Psoas muscle (tissue), 8 donors: ENCODE measurements around the gene RPAP3. TPM values are rescaled to one million over a fixed set of nuclear protein-coding genes. Genes with fewer than 3 reads are reported as not detected.

Experiments
- ATAC-seq, 4 donors: fragments of 200-7000 bp; cut with Tn5 transposase; one replicate each; pipeline ENCODE4 v1.9.1; 2020; ENCODE audit warnings: moderate library complexity in 3 of 4, mild to moderate bottlenecking in 2 of 4
- DNase-seq, 2 donors: peaks; one replicate each; pipeline ENCODE4 v3.0.0-alpha.2; 2020
- H3K27ac ChIP-seq: fragments of 200-600 bp; one replicate; pipeline ENCODE4 v1.8.0; 2022
- H3K27me3 ChIP-seq, 3 donors: fragments of 200-600 bp in 1 of 3; one replicate each; pipeline versions ENCODE4 v1.6.1 to v1.8.0; 2013 to 2022; ENCODE audit warnings: low read length in 2 of 3, mild to moderate bottlenecking in 2 of 3, moderate library complexity in 1 of 3; ENCODE audit not compliant: insufficient read depth in 3 of 3
- H3K36me3 ChIP-seq, 2 donors: fragments of 200-600 bp in 1 of 2; one replicate each; pipeline versions ENCODE4 v1.6.1 to v1.8.0; 2013 to 2022; ENCODE audit warnings: low read depth in 1 of 2, mild to moderate bottlenecking in 1 of 2, moderate library complexity in 1 of 2; ENCODE audit not compliant: insufficient read depth in 1 of 2
- H3K4me1 ChIP-seq: fragments of 200-600 bp; one replicate; pipeline ENCODE4 v1.8.0; 2022
- H3K4me3 ChIP-seq: fragments of 200-600 bp; one replicate; pipeline ENCODE4 v1.8.0; 2022; ENCODE audit warnings: mild to moderate bottlenecking
- H3K9me3 ChIP-seq: fragments of 200-600 bp; one replicate; pipeline ENCODE4 v1.8.0; 2022
- WGBS, 3 donors: extraction: QIAGEN DNeasy Blood & Tissue Kit; methylation state at CpG; one replicate each; pipeline versions ENCODE4 v1.1.6 to v1.1.7; 2013; 5-methylcytosine and 5-hydroxymethylcytosine counted together
- intact Hi-C, 2 donors: fragments of 100-400 bp; cut with DNase I; formaldehyde crosslinking; loops; one replicate each; pipeline versions ENCODE4 v1.11.0 to v1.14.2; 2022
- polyA plus RNA-seq, 3 donors: library from polyadenylated mRNA; stranded (reverse); fragments of 200-250 nt; gene quantifications; one replicate each; pipeline ENCODE4 v1.2.3, GENCODE V29; 2013
- total RNA-seq, 4 donors: library from RNA; stranded (reverse); fragmentation: NEBNext Ultra II Directional in 2 of 4; extraction: Animal tissue kit (Norgen Biotek cat#: 25700) in 2 of 4; gene quantifications; one replicate each; pipeline versions ENCODE4 v1.2.1 to v1.2.4, GENCODE V29; 2021 to 2023
- TF ChIP-seq, protein P1 (sequence below): fragments of 200-600 bp; IDR thresholded peaks from one replicate; pipeline ENCODE4 v1.8.0; 2022; ENCODE audit warnings: antibody characterized with exemption
- donor health status: healthy with polysubstance abuse.
- donor health status: DM: no; HTN: no; CAD: no; lungs with moderate emphysema.
- donor health status: Bipolar disorder and iron deficiency.
- donor health status: healthy.
- donor health status: DM: yes; HTN: yes; CAD: no.
- donor health status: DM: no; HTN: no; CAD: no.
- donor health status: DM: no; HTN: no; CAD: no.
- donor health status: DM: yes; HTN: yes; CAD: no.

The RPAP3 gene
- total and polyA plus RNA-seq, 7 donors, result 18.8 to 43.2 (median 26.4) TPM

DNA sequence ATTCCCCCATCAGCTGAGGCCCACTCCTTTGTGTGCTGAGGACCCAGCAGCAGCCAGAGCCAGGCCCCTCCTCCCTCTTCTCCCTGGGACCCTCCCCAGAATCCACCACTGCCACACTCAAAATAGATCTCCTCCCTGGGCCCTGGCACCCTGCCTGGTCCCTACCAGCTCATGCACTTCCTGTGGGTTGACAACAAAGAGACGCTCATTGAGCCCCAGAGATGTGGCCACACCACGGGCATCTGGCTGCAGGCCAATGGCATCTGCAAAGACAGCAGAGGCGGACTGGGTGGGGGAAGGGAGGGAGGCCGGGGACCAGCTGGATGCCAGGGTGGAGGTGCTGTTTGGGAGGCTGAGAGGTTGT lies 35.5 kb upstream of the RPAP3 start:
- H3K4me1 ChIP-seq, result peaks cover 17% of the 10 kb centered on the region
- no peaks in the 10 kb centered on the region for H3K27me3 ChIP-seq
- WGBS, 3 donors, result 21 to 23% (median 21%) methylated on average over 4 of the region's 4 CpGs
- H3K4me3 ChIP-seq, result no peak overlapping the region
- H3K9me3 ChIP-seq, result no peaks in the 10 kb centered on the region
- intact Hi-C loops, result no loop called here
- TF ChIP-seq, protein P1, sequence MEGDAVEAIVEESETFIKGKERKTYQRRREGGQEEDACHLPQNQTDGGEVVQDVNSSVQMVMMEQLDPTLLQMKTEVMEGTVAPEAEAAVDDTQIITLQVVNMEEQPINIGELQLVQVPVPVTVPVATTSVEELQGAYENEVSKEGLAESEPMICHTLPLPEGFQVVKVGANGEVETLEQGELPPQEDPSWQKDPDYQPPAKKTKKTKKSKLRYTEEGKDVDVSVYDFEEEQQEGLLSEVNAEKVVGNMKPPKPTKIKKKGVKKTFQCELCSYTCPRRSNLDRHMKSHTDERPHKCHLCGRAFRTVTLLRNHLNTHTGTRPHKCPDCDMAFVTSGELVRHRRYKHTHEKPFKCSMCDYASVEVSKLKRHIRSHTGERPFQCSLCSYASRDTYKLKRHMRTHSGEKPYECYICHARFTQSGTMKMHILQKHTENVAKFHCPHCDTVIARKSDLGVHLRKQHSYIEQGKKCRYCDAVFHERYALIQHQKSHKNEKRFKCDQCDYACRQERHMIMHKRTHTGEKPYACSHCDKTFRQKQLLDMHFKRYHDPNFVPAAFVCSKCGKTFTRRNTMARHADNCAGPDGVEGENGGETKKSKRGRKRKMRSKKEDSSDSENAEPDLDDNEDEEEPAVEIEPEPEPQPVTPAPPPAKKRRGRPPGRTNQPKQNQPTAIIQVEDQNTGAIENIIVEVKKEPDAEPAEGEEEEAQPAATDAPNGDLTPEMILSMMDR, result no peak
- H3K27ac ChIP-seq, result no peak overlapping the region
- peak; percentile 76 to 86 for DNase-seq
- ATAC-seq, result no peak
- no peaks in the 10 kb centered on the region for H3K36me3 ChIP-seq

DNA sequence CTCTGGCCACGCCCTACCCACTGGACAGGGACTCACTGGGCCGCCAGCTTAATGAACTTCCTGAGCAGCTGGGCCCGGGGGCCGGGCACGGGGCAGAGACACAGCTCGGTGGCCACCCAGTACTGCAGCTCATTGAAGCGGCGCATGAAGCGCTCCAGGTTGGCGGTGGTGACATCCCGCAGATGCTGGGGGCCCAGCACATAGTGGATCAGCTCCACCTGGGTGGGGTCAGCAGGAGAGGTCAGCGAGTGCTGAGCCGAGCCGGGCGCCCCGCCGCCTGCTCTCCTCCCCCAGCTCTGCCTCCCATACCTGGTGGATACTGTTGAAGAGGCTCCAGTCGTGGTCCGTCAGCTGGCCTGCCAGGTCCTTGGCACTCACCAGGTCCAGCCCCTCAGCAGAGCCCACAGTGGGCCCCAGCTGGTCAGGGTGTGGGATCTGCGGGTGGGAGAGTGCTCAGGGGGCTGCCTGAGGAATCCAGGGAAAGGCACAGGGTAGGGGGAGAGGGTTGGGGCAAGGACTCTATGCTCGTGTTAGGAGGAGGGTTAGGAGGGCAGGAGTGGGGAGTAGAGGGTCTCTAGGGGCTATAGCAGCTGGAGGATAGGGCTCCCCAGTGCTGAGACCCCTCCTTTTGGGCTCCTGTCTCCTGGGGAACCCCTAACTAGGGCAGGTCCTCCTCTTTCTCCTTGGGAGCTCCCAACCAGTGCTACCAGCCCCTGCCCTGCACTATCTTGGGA lies 34.9 kb upstream of the RPAP3 start:
- ATAC-seq, result no peak
- no peaks in the 10 kb centered on the region for H3K9me3 ChIP-seq
- intact Hi-C loops, result no loop called here
- H3K4me3 ChIP-seq, result no peak overlapping the region
- no peaks in the 10 kb centered on the region for H3K36me3 ChIP-seq
- H3K27me3 ChIP-seq, result no peaks in the 10 kb centered on the region
- H3K27ac ChIP-seq, result no peak overlapping the region
- TF ChIP-seq, protein P1, result no peak
- DNase-seq, result no peak
- H3K4me1 ChIP-seq, result peaks cover 22% of the 10 kb centered on the region
- 67 to 81% (median 73%) methylated on average over 19 to 21 of the region's 21 CpGs for WGBS, 3 donors

DNA sequence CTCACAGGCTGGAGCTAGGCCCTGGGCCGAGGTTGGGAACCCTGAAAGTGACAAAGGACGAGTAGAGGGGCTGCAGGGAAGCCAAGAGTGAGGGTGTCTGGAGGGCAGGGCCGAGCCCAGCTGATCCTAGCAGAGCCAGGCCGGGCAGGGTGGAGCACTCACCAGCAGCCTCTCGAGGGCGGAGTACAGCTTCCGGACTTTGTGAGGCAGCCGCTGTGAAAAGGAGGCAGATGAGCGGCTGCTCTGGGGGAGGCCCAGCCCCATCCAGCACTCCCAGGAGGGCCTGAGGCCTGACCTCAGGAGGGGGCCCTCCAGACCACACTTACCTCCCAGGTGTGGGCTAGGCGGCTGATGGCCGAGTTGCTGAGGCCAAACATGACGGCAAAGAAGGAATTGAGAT lies 34.1 kb upstream of the RPAP3 start:
- no peak overlapping the region for H3K4me3 ChIP-seq
- no peak for ATAC-seq

DNA sequence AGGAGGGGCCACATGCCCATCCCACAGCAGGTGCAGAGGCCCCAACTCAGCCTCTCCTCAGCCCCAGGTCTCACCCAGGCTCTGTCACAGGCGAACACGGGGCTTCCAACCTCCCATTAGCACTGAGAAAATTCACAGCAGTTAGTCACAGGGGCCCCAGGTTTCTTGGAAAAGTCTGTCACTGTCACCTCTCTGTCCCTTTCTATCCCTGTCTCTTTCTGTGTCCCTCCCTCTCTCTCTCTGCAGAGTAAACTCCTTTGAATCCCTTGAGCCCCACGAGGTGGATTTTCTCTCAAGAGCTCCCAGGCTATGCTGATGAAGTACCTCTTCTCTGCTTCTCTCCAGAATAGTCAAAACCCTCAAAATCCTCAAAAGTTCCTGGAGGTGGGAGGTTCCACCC lies 33.5 kb upstream of the RPAP3 start:
- H3K4me1 ChIP-seq, result peaks cover 37% of the 10 kb centered on the region
- DNase-seq (no peak), ATAC-seq (no peak)
- TF ChIP-seq, protein P1, result no peak
- no peaks in the 10 kb centered on the region for H3K9me3 ChIP-seq
- H3K27me3 ChIP-seq, result no peaks in the 10 kb centered on the region
- intact Hi-C loops, result no loop called here
- no peak overlapping the region for H3K27ac ChIP-seq
- H3K4me3 ChIP-seq, result no peak overlapping the region
- 85 to 95% (median 89%) methylated on average over 3 of the region's 3 CpGs for WGBS, 3 donors
- no peaks in the 10 kb centered on the region for H3K36me3 ChIP-seq

More for the DNA sequence above, 34.1 kb upstream of the RPAP3 start:
- Histone ChIP-seq H3K9me3 (no peaks in the 10 kb centered on the region), H3K27ac (no peak overlapping the region), H3K27me3 (no peaks in the 10 kb centered on the region), H3K4me1 (peaks cover 30% of the 10 kb centered on the region), H3K36me3 (no peaks in the 10 kb centered on the region)
- 70 to 80% (median 70%) methylated on average over 12 of the region's 12 CpGs for WGBS, 3 donors
- DNase-seq, result peak; percentile 58 to 70
- intact Hi-C loops, result no loop called here
- TF ChIP-seq, protein P1, result no peak
